Progenitor cell of endocrine pancreas (in vitro differentiated cells): ENCODE data around the gene ELAVL1. TPM values are rescaled to one million over a fixed set of nuclear protein-coding genes. Genes with fewer than 3 reads are reported as not detected.

Experiments
- DNase-seq: peaks from one replicate; pipeline ENCODE4 v3.0.0; 2021; ENCODE audit warnings: low spot score; ENCODE audit not compliant: unreplicated experiment
- H3K27ac Mint-ChIP-seq: 2 replicates; pipeline ENCODE4 v1.8.0; 2021; ENCODE audit warnings: mild to moderate bottlenecking, moderate library complexity, mixed read lengths
- H3K27me3 Mint-ChIP-seq: 2 replicates; pipeline ENCODE4 v1.8.0; 2021; ENCODE audit warnings: mixed read lengths
- H3K36me3 Mint-ChIP-seq: 2 replicates; pipeline ENCODE4 v1.8.0; 2022; ENCODE audit warnings: mixed read lengths; ENCODE audit not compliant: insufficient read depth
- H3K4me1 Mint-ChIP-seq: 2 replicates; pipeline ENCODE4 v1.8.0; 2021; ENCODE audit warnings: low read depth, mixed read lengths
- H3K4me3 Mint-ChIP-seq: 2 replicates; pipeline ENCODE4 v1.8.0; 2021; ENCODE audit warnings: low read depth, mild to moderate bottlenecking, moderate library complexity, mixed read lengths
- H3K9me3 Mint-ChIP-seq: 2 replicates; pipeline ENCODE4 v1.8.0; 2021; ENCODE audit warnings: low read depth, mixed read lengths
- CTCF ChIP-seq: fragments of 200-600 bp; sonication (generic); IDR thresholded peaks from one replicate; pipeline ENCODE4 v1.5.0; 2021; ENCODE audit warnings: antibody characterized with exemption, mild to moderate bottlenecking; ENCODE audit not compliant: unreplicated experiment
- total RNA-seq: library from RNA; stranded (reverse); gene quantifications from 2 replicates; pipeline ENCODE4 v1.2.1, GENCODE V29; 2021

ELAVL1 gene
- total RNA-seq, 1 donor from 2014 or later, result 130 TPM

DNA sequence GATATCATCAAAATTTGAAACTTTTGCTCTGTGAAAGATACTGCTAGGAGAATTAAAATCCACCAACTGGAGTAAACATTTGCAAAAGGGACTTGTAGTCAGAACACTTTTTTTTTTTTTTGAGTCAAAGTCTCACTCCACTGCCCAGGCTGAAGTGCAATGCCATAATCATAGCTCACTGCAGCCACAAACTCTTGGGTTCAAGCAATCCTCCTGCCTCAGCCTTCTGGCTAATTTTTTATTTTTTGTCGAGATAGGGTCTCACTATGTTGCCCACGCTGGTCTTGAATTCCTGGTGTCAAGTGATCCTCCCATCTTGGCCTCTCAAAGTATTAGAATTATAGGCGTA is 9.7 kb downstream of the ELAVL1 start:
- no peaks in the 10 kb centered on the region for H3K9me3 Mint-ChIP-seq
- peaks cover 2% of the 10 kb centered on the region for H3K36me3 Mint-ChIP-seq
- no peak for TF ChIP-seq CTCF
- H3K27me3 Mint-ChIP-seq, result no peaks in the 10 kb centered on the region
- DNase-seq, result no peak
- no peak overlapping the region for H3K4me3 Mint-ChIP-seq
- H3K4me1 Mint-ChIP-seq, result peaks cover 20% of the 10 kb centered on the region
- H3K27ac Mint-ChIP-seq, result no peak overlapping the region

DNA sequence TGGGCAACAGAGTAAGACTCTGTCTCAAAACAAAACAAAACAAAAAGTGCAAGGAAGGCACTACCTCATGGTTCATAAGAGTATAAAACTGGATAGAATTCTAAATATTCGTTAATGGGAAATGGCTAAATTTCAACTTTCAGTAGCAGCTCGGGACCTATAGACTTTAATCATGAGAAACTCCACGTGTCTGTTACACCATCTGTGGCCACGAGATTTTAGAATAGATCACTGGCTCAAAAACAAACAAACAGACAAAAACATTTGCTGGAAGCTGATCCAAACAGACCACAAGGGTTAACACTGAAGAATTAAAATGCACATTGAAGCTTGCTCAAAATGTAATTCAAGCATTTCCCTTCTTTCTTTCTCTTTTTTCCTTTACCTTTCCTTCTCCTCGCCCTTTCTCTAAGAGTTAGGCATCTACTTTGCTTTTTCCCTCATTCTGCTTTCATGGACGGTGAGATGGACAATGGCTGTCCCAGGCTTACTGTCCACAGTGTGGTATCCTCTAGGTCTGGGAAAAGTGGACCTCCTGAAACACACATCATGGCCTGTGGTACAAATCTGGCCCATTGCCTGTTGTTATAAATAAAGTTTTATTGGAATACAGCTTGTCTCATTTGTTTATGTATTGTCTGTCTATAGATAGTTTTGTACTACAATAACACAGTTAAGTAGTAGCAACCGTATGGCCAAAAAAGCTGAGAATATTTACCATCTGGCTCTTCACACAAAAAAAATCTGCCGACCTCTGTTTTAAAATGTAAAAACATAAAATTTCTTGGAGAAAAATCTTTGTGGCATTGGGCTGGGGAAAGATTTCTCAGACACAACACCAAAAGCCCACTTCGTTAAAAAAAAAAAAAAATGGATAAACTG is 10.3 kb downstream of the ELAVL1 start:
- H3K27ac Mint-ChIP-seq, result peak overlapping the region; percentile 83
- H3K36me3 Mint-ChIP-seq, result peaks cover 2% of the 10 kb centered on the region
- TF ChIP-seq CTCF, result no peak

GRCh38 chr19:7994114-7994513 is 11.3 kb downstream of the ELAVL1 start:
- no peak for DNase-seq

More for the DNA sequence above, 10.3 kb downstream of the ELAVL1 start:
- H3K4me3 Mint-ChIP-seq, result no peak overlapping the region
- H3K27me3 Mint-ChIP-seq, result no peaks in the 10 kb centered on the region
- peaks cover 20% of the 10 kb centered on the region for H3K4me1 Mint-ChIP-seq
- H3K9me3 Mint-ChIP-seq, result no peaks in the 10 kb centered on the region
- DNase-seq, result no peak

DNA sequence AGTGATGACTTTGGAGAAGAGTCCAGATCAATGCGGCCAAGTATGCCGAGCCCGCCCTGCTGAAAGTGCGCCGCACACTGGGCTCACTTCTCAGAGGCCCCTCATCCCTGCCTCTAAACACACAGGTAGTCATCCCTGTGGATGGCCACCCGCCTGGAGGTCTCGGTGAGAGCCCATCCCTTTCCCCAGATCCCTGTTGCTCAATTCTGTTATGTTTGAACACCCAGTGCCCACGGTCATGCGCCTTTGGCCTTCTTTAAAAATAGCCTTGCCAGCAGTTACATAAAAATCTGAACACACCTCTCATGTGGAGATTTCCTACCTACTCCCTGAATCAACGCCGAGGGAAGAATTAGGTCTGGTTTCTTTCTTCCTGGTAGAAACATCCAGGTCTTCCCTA is 11.9 kb downstream of the ELAVL1 start:
- H3K4me3 Mint-ChIP-seq, result no peak overlapping the region
- H3K27ac Mint-ChIP-seq, result peak overlapping the region; percentile 84
- H3K9me3 Mint-ChIP-seq, result no peaks in the 10 kb centered on the region
- peaks cover 9% of the 10 kb centered on the region for H3K36me3 Mint-ChIP-seq
- TF ChIP-seq CTCF, result no peak
- H3K27me3 Mint-ChIP-seq, result no peaks in the 10 kb centered on the region
- DNase-seq, result no peak
- peaks cover 18% of the 10 kb centered on the region for H3K4me1 Mint-ChIP-seq

More at GRCh38 chr19:7994114-7994513, 11.3 kb downstream of the ELAVL1 start:
- Mint-ChIP-seq H3K27me3 (no peaks in the 10 kb centered on the region), H3K9me3 (no peaks in the 10 kb centered on the region), H3K36me3 (peaks cover 6% of the 10 kb centered on the region), H3K27ac (peak overlapping the region; percentile 84), H3K4me1 (peaks cover 18% of the 10 kb centered on the region), H3K4me3 (no peak overlapping the region)
- no peak for TF ChIP-seq CTCF

GRCh38 chr19:7992575-7992974 is 12.9 kb downstream of the ELAVL1 start:
- DNase-seq, result no peak
- H3K4me3 Mint-ChIP-seq, result no peak overlapping the region
- peaks cover 16% of the 10 kb centered on the region for H3K4me1 Mint-ChIP-seq
- peak overlapping the region; percentile 33 for H3K27ac Mint-ChIP-seq
- H3K9me3 Mint-ChIP-seq, result no peaks in the 10 kb centered on the region
- H3K36me3 Mint-ChIP-seq, result peaks cover 16% of the 10 kb centered on the region
- no peaks in the 10 kb centered on the region for H3K27me3 Mint-ChIP-seq
- TF ChIP-seq CTCF, result no peak
